ENCODE data around the gene RMC1.

- no peak for TF ChIP-seq CTCF (IDR thresholded peaks at IDR 0.05)
- TF ChIP-seq POLR2A (IDR thresholded peaks at IDR 0.05), result no peak
These were observed 9.7 kb upstream of the RMC1 start for GRCh38 chr18:23493654-23494053.

Data from testis (tissue), 2 donors.